T-helper 2 cell (primary cell): Measurements from ENCODE around the gene MLST8.
"Not testable (repeated sequence)": the region's sequence is repeated elsewhere in the genome, so short reads cannot be mapped to it uniquely, and the experiment has no call there.

Experiments
- DNase-seq, 5 experiments: peaks; one replicate each; pipeline versions ENCODE4 v3.0.0 to v3.0.0-alpha.2; 2012 to 2022

MLST8 gene

DNA sequence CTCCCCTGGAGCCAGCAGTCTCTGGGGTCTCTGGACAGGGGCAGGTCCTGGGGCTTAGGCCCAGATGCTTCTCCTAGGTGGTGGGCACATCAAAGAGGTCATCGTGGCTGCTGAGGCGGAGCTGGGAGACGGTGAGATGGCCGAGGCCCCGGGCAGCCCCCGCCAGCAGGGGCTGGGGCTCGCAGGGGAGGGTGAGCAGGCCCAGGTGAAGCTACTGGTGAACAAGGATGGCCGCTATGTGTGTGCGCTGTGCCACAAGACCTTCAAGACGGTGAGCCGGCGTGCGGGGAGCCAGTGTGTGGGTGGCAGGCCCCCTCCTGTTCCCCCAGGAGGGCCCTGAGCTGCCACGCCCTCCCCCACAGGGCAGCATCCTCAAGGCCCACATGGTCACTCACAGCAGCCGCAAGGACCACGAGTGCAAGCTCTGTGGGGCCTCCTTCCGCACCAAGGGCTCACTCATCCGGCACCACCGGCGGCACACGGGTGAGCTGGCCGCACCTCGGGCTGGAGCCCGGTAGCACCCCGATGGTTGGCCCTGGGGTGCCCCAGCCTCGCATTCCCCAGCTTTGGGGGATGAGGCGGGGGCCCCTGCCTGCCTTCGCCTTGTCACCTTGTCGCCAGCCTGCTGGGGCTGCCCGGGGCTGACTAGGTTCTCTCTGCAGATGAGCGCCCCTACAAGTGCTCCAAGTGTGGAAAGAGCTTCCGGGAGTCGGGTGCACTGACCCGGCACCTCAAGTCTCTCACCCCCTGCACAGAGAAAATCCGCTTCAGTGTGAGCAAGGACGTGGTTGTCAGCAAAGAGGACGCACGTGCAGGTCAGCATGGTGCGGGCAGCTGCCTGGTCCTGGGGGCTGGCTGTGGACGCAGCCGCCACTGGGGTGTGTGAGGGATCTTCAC is 27.1 kb downstream of the MLST8 start:
- no peak for DNase-seq

GRCh38 chr16:2233046-2233775 is 28.0 kb downstream of the MLST8 start:
- DNase-seq = no peak

DNA sequence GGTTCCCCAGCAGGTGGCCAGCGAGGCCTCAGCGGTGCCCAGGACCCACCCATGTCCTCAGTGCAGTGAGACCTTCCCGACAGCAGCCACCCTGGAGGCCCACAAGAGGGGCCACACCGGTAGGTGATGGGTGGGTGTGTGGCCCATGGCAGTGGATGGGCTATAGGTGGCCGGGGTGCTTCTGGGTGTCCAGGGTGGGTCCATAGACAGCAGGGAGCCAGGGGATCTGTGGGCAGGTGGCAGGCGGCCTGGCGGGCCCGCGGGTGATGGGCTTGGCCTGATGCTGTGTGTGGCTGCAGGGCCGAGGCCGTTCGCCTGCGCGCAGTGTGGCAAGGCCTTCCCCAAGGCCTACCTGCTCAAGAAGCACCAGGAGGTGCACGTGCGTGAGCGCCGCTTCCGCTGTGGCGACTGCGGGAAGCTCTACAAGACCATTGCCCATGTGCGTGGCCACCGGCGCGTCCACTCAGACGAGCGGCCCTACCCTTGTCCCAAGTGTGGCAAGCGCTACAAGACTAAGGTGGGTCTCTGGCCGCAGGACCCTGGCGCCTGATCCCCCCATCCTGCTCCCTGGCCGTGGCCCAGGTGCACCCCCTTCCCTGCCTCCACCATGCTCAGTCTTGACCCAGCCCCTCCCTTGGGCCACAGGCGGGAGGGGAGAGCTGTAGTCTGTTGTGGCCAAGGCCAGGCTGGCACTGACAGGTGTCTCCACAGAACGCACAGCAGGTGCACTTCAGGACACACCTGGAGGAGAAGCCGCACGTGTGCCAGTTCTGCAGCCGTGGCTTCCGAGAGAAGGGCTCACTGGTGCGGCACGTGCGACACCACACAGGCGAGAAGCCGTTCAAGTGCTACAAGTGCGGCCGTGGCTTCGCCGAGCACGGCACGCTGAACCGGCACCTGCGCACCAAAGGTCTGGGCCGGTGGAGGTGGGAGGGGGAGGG is 28.9 kb downstream of the MLST8 start:
- no peak for DNase-seq

DNA sequence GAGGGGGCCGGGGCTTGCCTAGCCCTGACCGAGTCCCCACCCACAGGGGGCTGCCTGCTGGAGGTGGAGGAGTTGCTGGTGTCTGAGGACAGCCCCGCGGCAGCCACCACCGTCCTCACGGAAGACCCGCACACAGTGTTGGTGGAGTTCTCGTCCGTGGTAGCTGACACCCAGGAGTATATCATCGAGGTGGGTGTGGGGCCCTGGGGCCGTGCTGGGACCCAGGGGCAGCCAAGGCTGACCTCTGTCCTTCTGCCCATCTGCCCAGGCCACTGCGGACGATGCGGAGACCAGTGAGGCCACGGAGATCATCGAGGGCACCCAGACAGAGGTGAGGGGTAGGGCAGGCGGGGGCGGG is 29.5 kb downstream of the MLST8 start:
- DNase-seq = no peak

DNA sequence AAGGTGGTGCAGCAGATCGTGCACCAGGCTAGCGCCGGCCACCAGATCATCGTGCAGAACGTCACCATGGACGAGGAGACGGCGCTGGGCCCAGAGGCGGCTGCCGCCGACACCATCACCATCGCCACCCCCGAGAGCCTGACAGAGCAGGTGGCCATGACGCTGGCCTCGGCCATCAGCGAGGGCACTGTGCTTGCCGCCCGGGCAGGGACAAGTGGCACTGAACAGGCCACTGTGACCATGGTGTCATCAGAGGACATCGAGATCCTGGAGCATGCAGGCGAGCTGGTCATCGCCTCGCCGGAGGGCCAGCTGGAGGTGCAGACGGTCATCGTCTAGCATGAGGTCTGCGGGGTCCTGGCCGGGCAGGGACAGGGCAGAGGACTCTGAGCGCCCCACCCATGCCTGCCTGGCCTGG is 30.0 kb downstream of the MLST8 start:
- DNase-seq = no peak

GRCh38 chr16:2235695-2236336 is 30.6 kb downstream of the MLST8 start:
- DNase-seq = no peak

- no peak for DNase-seq
These were observed 31.3 kb downstream of the MLST8 start, which contains the start of gene DNASE1L2 for GRCh38 chr16:2236337-2237101. Gene DNASE1L2, plus strand, starts transcription at chr16:2236444. Its CDS starts 373 bp downstream, at chr16:2236817.

DNA sequence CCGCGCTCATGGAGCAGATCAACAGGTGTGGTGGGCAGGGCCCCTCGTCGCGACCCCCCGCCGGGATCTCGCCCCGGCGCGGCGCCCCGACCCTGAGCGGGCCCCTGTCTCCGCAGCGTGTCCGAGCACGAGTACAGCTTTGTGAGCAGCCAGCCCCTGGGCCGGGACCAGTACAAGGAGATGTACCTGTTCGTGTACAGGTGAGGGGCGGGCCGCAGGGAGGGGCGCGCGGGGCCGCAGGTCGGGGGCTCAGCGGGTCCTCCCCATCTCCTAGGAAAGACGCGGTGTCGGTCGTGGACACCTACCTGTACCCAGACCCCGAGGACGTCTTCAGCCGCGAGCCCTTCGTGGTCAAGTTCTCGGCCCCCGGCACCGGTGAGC is 31.8 kb downstream of the MLST8 start:
- no peak for DNase-seq

DNA sequence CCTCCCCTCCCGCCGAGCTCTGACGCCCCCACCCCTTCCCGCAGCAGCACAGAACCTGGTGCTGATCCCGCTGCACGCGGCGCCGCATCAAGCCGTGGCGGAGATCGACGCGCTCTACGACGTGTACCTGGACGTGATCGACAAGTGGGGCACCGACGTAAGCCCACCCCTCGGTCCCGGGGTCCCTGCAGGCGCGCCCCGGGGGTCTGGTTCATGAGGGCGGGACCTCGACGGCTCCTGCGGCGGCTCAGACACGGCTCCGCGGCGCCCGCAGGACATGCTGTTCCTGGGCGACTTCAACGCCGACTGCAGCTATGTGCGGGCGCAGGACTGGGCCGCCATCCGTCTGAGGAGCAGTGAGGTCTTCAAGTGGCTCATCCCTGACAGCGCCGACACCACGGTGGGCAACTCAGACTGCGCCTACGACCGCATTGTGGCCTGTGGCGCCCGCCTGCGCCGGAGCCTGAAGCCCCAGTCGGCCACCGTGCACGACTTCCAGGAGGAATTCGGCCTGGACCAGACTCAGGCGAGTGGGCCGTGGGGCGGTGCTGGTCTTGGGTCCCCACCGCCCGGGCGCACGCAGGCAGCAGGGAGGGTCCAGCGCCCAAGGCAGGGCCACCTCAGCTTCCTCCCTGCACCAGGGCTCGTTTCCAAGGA is 32.4 kb downstream of the MLST8 start:
- DNase-seq = no peak

- DNase-seq = no peak
These were observed 33.0 kb downstream of the MLST8 start for GRCh38 chr16:2238150-2238837.

GRCh38 chr16:2238838-2239675 is 33.8 kb downstream of the MLST8 start:
- no peak for DNase-seq

- not testable (repeated sequence) for DNase-seq
These were observed 35.1 kb downstream of the MLST8 start for GRCh38 chr16:2240331-2240730.

DNA sequence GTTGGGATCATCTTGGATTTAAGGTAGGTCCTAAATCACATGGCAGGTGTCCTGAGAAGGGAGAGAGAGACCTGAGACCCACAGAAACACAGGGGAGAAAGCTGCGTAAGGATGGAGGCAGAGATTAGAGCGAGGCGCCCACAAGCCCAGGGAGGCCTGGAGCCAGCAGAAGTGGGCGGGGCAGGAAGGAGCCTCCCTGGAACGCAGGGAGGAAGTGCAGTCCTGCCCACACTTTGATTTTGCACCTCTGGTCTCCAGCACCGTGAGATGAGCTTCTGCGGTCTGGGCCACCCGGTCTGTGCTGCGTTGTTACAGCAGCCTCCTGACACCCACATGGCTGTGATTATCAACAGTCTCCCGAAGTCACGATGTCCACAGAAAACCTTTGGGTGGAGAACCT is 37.3 kb downstream of the MLST8 start:
- DNase-seq = no peak

GRCh38 chr16:2243031-2243528 is 37.8 kb downstream of the MLST8 start:
- DNase-seq = no peak

- DNase-seq = no peak
These were observed 38.5 kb downstream of the MLST8 start for GRCh38 chr16:2243781-2244180.

GRCh38 chr16:2244301-2244700 is 39.0 kb downstream of the MLST8 start:
- no peak for DNase-seq

DNA sequence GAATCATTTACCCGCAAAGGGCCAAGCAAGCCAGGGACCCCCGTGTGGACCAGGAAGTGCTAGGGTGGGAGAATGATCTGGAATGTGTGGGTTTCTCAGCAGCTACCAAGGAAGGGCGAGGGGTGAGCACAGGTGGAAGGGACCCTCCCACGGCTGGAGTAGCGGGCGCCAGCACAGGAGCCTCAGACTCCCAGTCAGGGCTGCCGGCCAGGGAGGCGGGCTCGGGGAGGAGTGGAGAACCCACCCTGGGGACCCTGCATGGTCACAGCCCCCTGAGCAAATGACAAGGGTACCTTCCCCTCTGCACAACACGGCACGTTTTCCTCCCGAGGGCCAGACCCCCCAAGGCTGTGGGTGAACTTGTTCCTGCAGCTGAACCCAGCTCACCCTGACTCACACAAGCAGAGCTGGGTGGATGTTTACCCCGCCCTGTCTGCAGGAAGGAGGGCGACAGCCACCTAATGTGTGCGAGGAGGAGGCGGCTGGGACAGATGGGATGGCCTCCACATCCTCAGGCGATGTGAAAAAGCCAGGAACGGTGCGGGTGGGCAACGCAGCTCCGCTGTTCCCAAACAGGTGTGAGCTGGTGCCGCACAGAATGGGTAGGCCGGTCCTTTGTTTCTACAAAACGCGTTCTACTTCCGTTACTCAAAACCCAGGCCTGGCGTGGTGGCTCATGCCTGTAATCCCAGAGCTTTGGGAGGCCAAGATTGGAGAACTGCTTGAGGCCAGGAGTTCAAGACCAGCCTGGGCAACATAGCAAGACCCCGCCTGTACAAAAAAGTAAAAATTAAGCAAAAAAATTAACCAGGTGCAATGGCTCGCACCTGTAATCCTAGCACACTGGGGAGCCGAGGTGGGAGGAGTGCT is 39.9 kb downstream of the MLST8 start:
- no peak for DNase-seq

- DNase-seq = no peak
These were observed 41.1 kb downstream of the MLST8 start for GRCh38 chr16:2246301-2246885.
